ENCODE measurements around the gene TRAPPC5.

TRAPPC5 gene

DNA sequence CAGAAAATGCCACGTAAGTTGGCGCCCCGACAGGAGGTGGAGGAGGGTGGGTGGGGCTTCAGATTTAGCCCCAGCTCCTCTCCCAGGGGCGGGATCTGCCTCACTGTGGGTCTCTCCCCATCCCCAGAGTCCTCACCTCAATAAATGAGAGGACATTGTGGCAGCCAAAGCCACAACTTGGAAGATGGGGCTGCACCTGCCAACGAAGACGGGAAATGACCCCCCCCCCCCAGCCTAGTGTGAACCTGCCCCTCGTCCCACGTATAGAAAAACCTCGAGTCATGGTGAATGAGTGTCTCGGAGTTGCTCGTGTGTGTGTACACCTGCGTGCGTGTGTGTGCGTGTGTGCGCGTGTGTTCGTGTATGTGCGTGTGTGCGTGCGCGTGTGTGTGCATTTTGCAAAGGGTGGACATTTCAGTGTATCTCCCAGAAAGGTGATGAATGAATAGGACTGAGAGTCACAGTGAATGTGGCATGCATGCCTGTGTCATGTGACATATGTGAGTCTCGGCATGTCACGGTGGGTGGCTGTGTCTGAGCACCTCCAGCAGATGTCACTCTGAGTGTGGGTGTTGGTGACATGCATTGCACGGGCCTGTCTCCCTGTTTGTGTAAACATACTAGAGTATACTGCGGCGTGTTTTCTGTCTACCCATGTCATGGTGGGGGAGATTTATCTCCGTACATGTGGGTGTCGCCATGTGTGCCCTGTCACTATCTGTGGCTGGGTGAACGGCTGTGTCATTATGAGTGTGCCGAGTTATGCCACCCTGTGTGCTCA is 1.5 kb upstream of the TRAPPC5 start:
- TF ChIP-seq, protein P1, sequence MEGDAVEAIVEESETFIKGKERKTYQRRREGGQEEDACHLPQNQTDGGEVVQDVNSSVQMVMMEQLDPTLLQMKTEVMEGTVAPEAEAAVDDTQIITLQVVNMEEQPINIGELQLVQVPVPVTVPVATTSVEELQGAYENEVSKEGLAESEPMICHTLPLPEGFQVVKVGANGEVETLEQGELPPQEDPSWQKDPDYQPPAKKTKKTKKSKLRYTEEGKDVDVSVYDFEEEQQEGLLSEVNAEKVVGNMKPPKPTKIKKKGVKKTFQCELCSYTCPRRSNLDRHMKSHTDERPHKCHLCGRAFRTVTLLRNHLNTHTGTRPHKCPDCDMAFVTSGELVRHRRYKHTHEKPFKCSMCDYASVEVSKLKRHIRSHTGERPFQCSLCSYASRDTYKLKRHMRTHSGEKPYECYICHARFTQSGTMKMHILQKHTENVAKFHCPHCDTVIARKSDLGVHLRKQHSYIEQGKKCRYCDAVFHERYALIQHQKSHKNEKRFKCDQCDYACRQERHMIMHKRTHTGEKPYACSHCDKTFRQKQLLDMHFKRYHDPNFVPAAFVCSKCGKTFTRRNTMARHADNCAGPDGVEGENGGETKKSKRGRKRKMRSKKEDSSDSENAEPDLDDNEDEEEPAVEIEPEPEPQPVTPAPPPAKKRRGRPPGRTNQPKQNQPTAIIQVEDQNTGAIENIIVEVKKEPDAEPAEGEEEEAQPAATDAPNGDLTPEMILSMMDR (IDR thresholded peaks at IDR 0.05; ENCODE audit: insufficient read depth, low read length, poor library complexity, severe bottlenecking), result peak; percentile 72
- no peaks in the 10 kb centered on the region for H3K27me3 ChIP-seq (replicated peaks; ENCODE audit: control insufficient read depth, insufficient read depth, low read length)
- no peak overlapping the region for H3K4me3 ChIP-seq (replicated peaks; ENCODE audit: low read depth, low read length)
- peak; percentile 60 for DNase-seq (ENCODE audit: extremely low read depth, insufficient read length)
- peaks cover 8% of the 10 kb centered on the region for H3K36me3 ChIP-seq (ENCODE audit: control insufficient read depth, insufficient read depth, low read length)

DNA sequence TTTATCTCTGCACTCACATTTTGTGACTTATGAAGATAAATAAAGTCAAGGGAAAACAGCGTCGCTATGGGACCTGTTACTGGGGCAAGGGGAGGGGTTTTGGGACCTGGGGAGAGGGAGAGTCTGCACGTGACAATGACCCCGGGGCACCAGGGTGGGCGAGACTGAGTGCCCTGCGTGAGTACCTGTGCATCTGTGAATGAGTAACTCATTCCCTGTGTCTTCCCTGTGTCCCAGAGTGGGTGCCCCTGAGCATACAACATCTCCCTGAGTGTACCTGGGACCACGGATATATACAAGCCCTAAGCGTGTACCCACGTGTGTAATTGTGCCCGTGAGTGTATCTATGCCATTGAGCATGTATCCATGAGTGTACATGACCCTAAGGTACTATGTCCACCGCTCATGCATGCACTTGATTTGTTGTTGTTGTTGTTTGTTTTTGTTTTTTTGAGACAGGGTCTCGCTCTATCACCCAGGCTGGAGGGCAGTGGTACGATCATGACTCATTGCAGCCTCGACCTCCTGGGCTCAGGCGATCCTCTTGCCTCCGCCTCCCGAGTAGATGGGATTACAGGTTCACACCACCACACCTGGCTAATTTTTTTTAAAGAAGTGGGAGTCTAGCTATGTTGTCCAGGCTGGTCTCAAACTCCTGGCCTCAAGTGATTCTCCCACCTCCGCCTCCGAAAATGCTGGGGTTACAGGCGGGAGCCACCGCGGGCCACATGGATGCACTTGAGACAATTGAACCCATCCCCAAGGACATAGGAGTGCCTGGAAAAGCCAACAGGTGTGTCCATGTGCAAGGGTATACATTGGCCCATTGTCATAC is 645 bp upstream of the TRAPPC5 start:
- Histone ChIP-seq H3K27me3 (replicated peaks; ENCODE audit: control insufficient read depth, insufficient read depth, low read length) (no peaks in the 10 kb centered on the region), H3K4me3 (replicated peaks; ENCODE audit: low read depth, low read length) (peak overlapping the region; percentile 94), H3K36me3 (ENCODE audit: control insufficient read depth, insufficient read depth, low read length) (peaks cover 8% of the 10 kb centered on the region)
- TF ChIP-seq, protein P1 (IDR thresholded peaks at IDR 0.05; ENCODE audit: insufficient read depth, low read length, poor library complexity, severe bottlenecking), result no peak
- DNase-seq (ENCODE audit: extremely low read depth, insufficient read length), result no peak

DNA sequence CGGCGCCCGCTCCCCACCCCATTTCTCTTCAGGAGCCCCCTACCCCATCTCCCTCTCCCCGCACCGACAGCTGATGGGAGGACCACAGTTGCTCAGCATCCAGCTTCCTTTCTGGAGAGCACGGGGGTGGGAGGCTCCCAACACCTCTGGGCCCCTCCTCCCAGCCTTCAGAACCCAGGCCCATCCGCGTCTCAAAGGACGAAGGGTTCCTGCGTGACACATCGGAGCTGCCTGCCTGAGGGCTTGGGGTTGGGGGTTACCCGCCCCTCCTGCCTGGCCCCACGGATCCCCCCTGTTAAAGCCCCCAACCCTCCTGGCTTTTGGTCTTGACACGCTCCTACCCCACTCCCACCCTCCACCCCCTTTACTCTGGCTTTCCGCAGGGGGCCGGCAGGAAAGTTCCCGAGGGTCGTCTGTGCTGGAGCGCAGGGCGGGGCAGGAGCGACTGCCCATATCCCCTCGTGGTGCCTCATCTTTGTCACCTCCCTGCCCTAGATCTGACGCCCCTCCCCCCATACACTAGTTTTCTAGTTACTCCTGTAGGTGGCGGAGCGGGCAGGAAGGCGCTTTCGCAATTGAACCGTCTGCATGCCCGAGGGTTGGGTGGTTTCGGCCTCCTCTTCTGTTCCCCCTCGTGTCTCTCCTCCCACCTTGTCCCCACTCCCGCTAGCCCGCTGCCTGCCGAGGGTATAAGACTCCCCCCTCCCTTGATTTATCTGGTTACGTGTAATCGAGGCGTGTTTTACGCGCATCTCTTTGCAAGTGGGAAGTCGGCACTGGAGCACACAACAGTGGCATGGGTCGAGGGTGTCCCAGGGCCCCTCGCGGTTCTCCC is 924 bp downstream of the TRAPPC5 start:
- DNase-seq (ENCODE audit: extremely low read depth, insufficient read length), result peak; percentile 76
- peaks cover 8% of the 10 kb centered on the region for H3K36me3 ChIP-seq (ENCODE audit: control insufficient read depth, insufficient read depth, low read length)
- H3K27me3 ChIP-seq (replicated peaks; ENCODE audit: control insufficient read depth, insufficient read depth, low read length), result no peaks in the 10 kb centered on the region
- H3K4me3 ChIP-seq (replicated peaks; ENCODE audit: low read depth, low read length), result peak overlapping the region; percentile 94
- TF ChIP-seq, protein P1 (IDR thresholded peaks at IDR 0.05; ENCODE audit: insufficient read depth, low read length, poor library complexity, severe bottlenecking), result peak; percentile 75

DNA sequence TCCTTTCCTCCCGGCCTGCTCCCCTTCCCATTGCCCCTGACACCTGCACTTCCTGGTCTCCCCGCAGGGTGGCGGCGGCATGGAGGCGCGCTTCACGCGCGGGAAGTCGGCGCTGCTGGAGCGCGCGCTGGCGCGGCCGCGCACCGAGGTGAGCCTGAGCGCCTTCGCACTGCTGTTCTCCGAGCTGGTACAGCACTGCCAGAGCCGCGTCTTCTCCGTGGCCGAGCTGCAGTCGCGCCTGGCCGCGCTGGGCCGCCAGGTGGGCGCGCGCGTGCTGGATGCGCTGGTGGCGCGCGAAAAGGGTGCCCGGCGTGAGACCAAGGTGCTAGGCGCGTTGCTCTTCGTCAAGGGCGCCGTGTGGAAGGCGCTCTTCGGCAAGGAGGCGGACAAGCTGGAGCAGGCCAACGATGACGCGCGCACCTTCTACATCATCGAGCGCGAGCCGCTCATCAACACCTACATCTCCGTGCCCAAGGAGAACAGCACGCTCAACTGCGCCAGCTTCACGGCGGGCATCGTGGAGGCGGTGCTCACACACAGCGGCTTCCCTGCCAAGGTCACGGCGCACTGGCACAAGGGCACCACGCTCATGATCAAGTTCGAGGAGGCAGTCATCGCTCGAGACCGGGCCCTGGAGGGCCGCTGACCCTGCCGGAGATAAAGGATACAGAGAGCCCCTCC is 1.7 kb downstream of the TRAPPC5 start:
- peaks cover 8% of the 10 kb centered on the region for H3K36me3 ChIP-seq (ENCODE audit: control insufficient read depth, insufficient read depth, low read length)
- H3K27me3 ChIP-seq (replicated peaks; ENCODE audit: control insufficient read depth, insufficient read depth, low read length), result no peaks in the 10 kb centered on the region
- peak overlapping the region; percentile 94 for H3K4me3 ChIP-seq (replicated peaks; ENCODE audit: low read depth, low read length)
- TF ChIP-seq, protein P1 (IDR thresholded peaks at IDR 0.05; ENCODE audit: insufficient read depth, low read length, poor library complexity, severe bottlenecking), result no peak
- no peak for DNase-seq (ENCODE audit: extremely low read depth, insufficient read length)
